Measurements from ENCODE around the gene ARHGAP32. TPM values are rescaled to one million over a fixed set of nuclear protein-coding genes. Genes with fewer than 3 reads are reported as not detected.

ARHGAP32 gene
- total and polyA plus RNA-seq, 7 donors: 9.2 to 20.0 (median 12.0) TPM

GRCh38 chr11:129234978-129235377 lies 42.9 kb upstream of the ARHGAP32 start:
- Histone ChIP-seq H3K27ac (no peak overlapping the region), H3K27me3 (no peaks in the 10 kb centered on the region), H3K4me1 (no peaks in the 10 kb centered on the region), H3K4me3 (no peak overlapping the region), H3K36me3 (no peaks in the 10 kb centered on the region), H3K9me3 (no peaks in the 10 kb centered on the region)
- intact Hi-C loops (cut with DNase I): no loop called here
- TF ChIP-seq POLR2A (IDR thresholded peaks at IDR 0.05) (no peak), POLR2AphosphoS5 (IDR thresholded peaks at IDR 0.05) (no peak), EP300 (IDR thresholded peaks at IDR 0.05) (no peak)
- TF ChIP-seq, protein P1, sequence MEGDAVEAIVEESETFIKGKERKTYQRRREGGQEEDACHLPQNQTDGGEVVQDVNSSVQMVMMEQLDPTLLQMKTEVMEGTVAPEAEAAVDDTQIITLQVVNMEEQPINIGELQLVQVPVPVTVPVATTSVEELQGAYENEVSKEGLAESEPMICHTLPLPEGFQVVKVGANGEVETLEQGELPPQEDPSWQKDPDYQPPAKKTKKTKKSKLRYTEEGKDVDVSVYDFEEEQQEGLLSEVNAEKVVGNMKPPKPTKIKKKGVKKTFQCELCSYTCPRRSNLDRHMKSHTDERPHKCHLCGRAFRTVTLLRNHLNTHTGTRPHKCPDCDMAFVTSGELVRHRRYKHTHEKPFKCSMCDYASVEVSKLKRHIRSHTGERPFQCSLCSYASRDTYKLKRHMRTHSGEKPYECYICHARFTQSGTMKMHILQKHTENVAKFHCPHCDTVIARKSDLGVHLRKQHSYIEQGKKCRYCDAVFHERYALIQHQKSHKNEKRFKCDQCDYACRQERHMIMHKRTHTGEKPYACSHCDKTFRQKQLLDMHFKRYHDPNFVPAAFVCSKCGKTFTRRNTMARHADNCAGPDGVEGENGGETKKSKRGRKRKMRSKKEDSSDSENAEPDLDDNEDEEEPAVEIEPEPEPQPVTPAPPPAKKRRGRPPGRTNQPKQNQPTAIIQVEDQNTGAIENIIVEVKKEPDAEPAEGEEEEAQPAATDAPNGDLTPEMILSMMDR (IDR thresholded peaks at IDR 0.05): no peak
- WGBS, 2 donors: 66 to 83% methylated on average over 5 of the region's 5 CpGs
- DNase-seq: no peak

DNA sequence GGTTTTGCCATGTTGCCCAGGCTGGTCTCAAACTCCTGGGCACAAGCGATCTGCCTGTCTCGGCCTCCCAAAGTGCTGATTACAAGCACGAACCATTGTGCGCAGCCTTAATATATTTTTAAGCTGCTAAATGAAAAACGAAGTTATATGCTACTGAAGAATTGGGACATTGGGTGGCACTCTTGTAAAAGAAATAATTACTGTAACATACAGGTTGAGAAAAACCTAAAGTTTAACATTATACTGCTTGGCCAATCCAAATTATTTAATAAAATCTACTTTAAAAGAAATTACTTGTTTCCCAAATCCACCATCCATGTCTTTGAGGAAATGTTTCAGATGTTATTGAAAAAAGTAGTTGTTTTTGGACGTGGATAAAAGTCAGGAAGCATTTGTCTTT lies 37.9 kb upstream of the ARHGAP32 start:
- intact Hi-C loops (cut with DNase I): no loop called here
- 77 to 79% methylated on average over 6 of the region's 6 CpGs for WGBS, 2 donors
- TF ChIP-seq POLR2AphosphoS5 (IDR thresholded peaks at IDR 0.05) (no peak), POLR2A (IDR thresholded peaks at IDR 0.05) (no peak), EP300 (IDR thresholded peaks at IDR 0.05) (no peak)
- TF ChIP-seq, protein P1 (IDR thresholded peaks at IDR 0.05): no peak

DNA sequence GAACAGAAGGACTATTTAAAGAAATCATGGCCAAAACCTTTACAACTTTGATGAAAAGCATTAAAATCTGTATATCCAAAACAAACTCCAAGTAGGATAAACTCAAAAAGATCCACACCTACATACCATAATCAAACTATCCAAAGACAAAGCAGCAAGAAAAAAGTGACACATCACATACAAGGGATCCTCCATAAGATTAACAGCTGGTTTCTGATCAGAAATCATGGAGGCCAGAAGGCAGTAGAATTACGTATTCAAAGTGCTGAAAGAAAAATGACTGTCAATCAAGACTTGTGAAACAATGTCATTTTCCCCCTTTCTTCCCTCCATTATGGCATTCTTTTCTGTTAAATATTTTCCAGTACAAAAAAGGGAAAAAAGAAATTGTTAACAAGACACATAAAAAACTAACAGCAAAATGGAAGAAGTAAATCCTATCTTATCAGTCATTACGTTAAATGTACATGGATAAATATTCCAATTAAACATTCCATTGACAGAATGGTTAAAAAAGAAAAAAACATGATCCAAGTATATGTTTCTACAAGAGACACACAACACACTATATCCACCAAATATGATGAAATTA lies 34.2 kb upstream of the ARHGAP32 start:
- no peaks in the 10 kb centered on the region for H3K27me3 ChIP-seq
- H3K36me3 ChIP-seq: no peaks in the 10 kb centered on the region
- 97% methylated on average over 2 of the region's 2 CpGs for WGBS, 2 donors
- no peak overlapping the region for H3K27ac ChIP-seq
- H3K9me3 ChIP-seq: peaks cover 0 to 7% (median 2%) of the 10 kb centered on the region in 4 donors
- intact Hi-C loops (cut with DNase I): loop anchor here (5.0 kb wide), 1 partner anchor 106 kb away; no protein-coding TSS in a partner anchor
- H3K4me1 ChIP-seq: peaks cover 0 to 15% (median 8%) of the 10 kb centered on the region in 4 donors
- H3K4me3 ChIP-seq: no peak overlapping the region
- no peak for DNase-seq
- TF ChIP-seq EP300 (IDR thresholded peaks at IDR 0.05) (no peak), POLR2A (IDR thresholded peaks at IDR 0.05) (no peak), POLR2AphosphoS5 (IDR thresholded peaks at IDR 0.05) (no peak)
- TF ChIP-seq, protein P1 (IDR thresholded peaks at IDR 0.05): no peak

More for the DNA sequence above, 37.9 kb upstream of the ARHGAP32 start:
- Histone ChIP-seq H3K9me3 (peaks cover 0 to 7% (median 2%) of the 10 kb centered on the region in 4 donors), H3K27ac (no peak overlapping the region), H3K36me3 (no peaks in the 10 kb centered on the region), H3K27me3 (no peaks in the 10 kb centered on the region), H3K4me3 (no peak overlapping the region), H3K4me1 (no peaks in the 10 kb centered on the region)
- DNase-seq: no peak

DNA sequence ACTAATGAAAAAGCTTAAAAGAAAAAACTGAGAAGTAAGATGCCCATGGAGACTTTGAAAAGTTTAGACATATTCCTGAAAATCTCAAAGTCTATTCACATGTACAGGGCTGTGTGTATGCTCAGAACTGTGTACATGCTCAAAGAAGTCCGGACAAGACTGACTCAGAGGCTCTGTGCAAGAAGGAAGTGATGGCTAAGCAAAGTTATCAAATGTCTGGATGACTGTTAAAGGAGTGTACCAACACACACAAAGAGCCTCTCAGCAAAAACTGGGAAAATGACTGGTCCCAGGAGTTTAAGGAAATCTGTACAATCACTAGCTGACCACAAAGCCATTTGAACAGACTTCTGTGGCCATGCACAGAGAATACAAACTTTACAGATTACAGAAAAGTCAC lies 33.1 kb upstream of the ARHGAP32 start:
- no peak overlapping the region for H3K4me3 ChIP-seq
- DNase-seq: no peak
- peaks cover 0 to 7% (median 2%) of the 10 kb centered on the region in 4 donors for H3K9me3 ChIP-seq
- WGBS, 2 donors: 76 to 95% methylated on average over 1 of the region's 1 CpG
- H3K36me3 ChIP-seq: no peaks in the 10 kb centered on the region
- no peaks in the 10 kb centered on the region for H3K27me3 ChIP-seq
- peaks cover 0 to 15% (median 8%) of the 10 kb centered on the region in 4 donors for H3K4me1 ChIP-seq
- intact Hi-C loops (cut with DNase I): loop anchor here (5.0 kb wide), 1 partner anchor 107 kb away; no protein-coding TSS in a partner anchor
- H3K27ac ChIP-seq: no peak overlapping the region
- TF ChIP-seq POLR2A (IDR thresholded peaks at IDR 0.05) (no peak), POLR2AphosphoS5 (IDR thresholded peaks at IDR 0.05) (no peak), EP300 (IDR thresholded peaks at IDR 0.05) (no peak)
- TF ChIP-seq, protein P1 (IDR thresholded peaks at IDR 0.05): no peak
